Sigmoid colon (tissue), 4 donors: ENCODE data around the gene ABHD6.
A peak's percentile ranks its signal among the peaks of the same experiment; 100 is the strongest.

Source experiments
- CTCF ChIP-seq, 4 experiments: fragments of 450-650 bp in 3 of 4; fragments of 200-600 bp in 1 of 4; IDR thresholded peaks; one replicate each; pipeline ENCODE4 v1.5.1; 2016 to 2019; ENCODE audit warnings: antibody characterized with exemption in 4 of 4, mild to moderate bottlenecking in 3 of 4, moderate library complexity in 2 of 4
- EP300 ChIP-seq, 4 donors: sonication (generic); formaldehyde crosslinking; IDR thresholded peaks; one replicate each; pipeline ENCODE4 v1.6.1; 2017; ENCODE audit warnings: antibody characterized with exemption in 4 of 4

- TF ChIP-seq CTCF (IDR thresholded peaks at IDR 0.05) (no peak), EP300 (IDR thresholded peaks at IDR 0.05) (peak in 3 of 4 donors; percentile 29 to 71 (median 37))
These were observed 14.0 kb downstream of the ABHD6 start for GRCh38 chr3:58251631-58252035.
